GM12874 (cell line): Measurements from ENCODE around the gene SOX6.

Source experiments
- TF ChIP-seq, protein P1 (sequence below): IDR thresholded peaks from 2 replicates; pipeline ENCODE4 v1.5.1; 2011; ENCODE audit warnings: low read depth, mild to moderate bottlenecking, control low read depth, low read length, moderate library complexity; ENCODE audit not compliant: insufficient read depth

Gene SOX6

GRCh38 chr11:16287630-16288280, 68.6 kb downstream of the SOX6 start:
- TF ChIP-seq, protein P1, sequence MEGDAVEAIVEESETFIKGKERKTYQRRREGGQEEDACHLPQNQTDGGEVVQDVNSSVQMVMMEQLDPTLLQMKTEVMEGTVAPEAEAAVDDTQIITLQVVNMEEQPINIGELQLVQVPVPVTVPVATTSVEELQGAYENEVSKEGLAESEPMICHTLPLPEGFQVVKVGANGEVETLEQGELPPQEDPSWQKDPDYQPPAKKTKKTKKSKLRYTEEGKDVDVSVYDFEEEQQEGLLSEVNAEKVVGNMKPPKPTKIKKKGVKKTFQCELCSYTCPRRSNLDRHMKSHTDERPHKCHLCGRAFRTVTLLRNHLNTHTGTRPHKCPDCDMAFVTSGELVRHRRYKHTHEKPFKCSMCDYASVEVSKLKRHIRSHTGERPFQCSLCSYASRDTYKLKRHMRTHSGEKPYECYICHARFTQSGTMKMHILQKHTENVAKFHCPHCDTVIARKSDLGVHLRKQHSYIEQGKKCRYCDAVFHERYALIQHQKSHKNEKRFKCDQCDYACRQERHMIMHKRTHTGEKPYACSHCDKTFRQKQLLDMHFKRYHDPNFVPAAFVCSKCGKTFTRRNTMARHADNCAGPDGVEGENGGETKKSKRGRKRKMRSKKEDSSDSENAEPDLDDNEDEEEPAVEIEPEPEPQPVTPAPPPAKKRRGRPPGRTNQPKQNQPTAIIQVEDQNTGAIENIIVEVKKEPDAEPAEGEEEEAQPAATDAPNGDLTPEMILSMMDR: no peak

DNA sequence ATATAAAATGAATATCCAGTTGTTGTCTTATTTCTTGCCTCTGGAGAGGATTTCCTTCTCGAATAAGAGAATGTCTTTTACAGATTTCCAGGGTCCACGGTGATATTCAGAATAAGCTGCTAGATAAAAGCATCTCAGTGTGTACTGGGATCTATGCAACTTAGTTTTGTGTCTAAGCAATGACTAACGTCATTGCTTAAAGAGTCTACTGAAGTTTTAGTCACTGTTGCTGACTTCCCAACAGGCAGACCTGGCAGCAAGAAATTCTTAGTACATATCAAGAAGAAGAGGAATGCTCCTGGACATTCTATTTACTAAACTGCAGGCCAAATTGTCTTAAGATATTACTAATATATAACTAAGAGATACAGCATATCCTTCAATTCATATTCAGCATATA, 70.3 kb downstream of the SOX6 start:
- TF ChIP-seq, protein P1: no peak

DNA sequence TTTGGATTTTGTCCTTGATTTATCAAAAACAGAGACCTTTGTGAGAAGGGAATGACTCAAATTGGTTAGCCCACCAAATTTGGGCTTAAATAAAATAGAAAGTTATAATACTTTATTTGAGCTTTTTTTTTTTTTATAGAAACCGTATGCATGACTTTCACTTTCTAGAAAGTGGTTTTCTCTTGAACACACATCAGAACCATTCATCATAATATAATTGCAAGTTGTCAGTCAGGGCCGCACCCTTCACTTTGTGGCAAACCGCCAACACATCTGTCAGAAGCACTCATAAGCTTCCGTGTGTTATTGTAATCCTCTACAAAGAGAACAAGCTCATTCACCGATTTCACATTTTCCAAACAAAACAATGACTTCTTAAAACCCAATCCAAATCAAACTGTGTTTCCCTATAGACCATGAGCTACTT, 76.1 kb downstream of the SOX6 start:
- TF ChIP-seq, protein P1: no peak

GRCh38 chr11:16279524-16279923, 76.8 kb downstream of the SOX6 start:
- TF ChIP-seq, protein P1: no peak

GRCh38 chr11:16278979-16279378, 77.4 kb downstream of the SOX6 start:
- TF ChIP-seq, protein P1: no peak

DNA sequence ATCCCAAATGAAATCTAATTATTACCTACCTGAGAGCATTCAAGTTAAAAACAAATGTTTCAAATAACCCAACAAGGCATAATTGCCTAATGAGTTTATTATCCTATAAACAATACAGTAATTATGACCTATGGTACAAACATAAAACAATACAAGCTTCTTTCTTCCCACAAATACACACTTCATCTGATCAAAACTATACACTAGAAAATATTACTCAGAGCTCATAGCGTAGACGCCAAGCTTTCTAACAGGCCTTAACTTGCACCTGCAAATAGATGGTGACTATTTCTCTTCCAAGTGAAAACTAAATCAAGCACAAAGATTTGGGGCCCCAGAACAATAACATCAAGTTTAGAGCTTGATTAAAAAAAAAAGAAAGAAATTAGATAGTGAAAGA, 78.1 kb downstream of the SOX6 start:
- TF ChIP-seq, protein P1: no peak

- TF ChIP-seq, protein P1: no peak
These were observed 80.1 kb downstream of the SOX6 start for GRCh38 chr11:16276251-16276650.
